ENCODE results near the gene SYTL3.

Gene SYTL3

DNA sequence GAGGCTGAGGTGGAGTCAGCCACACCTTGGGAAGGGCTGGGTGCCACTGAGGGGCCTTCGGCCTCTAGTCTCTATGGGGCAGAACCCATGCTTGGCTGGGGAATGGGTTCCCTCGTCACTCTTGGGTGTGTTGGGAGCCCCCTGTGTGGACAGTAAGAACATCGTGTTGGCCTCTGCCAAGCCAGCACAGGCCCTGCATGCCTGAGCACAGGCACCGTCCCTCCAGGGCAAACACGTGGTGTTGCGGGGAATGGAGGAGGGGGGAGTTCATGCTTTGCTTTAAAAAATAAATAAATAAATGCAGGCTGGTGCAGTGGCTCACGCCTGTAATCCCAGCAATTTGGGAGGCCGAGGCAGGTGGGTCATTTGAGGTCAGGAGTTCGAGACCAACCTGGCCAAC lies 106.3 kb downstream of the SYTL3 start:
- TF ChIP-seq, protein P1, sequence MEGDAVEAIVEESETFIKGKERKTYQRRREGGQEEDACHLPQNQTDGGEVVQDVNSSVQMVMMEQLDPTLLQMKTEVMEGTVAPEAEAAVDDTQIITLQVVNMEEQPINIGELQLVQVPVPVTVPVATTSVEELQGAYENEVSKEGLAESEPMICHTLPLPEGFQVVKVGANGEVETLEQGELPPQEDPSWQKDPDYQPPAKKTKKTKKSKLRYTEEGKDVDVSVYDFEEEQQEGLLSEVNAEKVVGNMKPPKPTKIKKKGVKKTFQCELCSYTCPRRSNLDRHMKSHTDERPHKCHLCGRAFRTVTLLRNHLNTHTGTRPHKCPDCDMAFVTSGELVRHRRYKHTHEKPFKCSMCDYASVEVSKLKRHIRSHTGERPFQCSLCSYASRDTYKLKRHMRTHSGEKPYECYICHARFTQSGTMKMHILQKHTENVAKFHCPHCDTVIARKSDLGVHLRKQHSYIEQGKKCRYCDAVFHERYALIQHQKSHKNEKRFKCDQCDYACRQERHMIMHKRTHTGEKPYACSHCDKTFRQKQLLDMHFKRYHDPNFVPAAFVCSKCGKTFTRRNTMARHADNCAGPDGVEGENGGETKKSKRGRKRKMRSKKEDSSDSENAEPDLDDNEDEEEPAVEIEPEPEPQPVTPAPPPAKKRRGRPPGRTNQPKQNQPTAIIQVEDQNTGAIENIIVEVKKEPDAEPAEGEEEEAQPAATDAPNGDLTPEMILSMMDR (IDR thresholded peaks at IDR 0.05), result no peak

DNA sequence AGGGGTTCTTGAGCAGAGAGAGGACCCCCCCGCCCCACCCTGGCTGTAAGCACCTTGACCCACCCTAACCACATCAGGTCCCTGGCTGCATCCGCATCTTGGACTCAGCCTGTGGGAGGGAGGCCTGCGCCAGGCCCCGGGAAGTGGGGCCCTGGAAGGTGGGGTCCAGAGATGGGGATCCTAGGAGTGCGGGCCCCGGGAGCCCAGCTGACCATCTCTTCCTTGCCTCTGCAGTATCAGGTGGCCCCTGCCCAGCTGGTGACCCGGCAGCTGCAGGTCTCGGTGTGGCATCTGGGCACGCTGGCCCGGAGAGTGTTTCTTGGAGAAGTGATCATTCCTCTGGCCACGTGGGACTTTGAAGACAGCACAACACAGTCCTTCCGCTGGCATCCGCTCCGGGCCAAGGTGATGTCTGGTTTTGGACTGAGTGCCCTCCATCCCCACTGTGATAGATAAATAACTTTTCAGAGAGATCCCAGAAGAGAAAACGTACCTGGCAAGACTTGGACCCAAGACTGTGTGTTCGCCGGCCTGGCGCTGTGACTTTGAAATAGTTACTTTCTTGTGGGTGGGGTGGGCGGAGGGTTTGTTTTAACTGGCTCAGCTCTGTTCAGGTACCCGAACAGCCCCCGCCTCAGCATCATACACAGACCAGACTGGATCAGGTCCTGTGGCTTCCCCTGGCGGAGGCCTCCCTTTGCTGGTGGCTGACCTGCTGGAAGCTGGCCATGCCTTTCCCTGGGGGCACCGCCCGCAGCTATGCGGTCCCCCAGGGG lies 107.3 kb downstream of the SYTL3 start:
- TF ChIP-seq, protein P1 (IDR thresholded peaks at IDR 0.05), result no peak

DNA sequence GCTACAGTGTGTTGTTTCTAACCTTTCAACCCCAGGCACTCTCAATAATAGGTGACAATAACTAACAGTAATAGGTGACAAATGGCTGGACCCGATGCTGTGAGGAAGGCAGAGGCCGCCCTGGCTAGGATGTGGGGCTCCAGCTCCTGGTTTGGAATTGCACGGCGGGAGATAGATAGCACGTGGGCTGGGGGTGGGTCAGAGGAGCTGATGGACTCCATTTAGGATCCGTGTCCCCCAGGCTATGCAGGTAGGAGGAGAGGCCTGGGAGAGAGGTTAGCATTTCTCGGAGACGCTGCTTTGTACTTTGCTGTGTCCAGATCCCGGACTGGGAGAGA lies 107.9 kb downstream of the SYTL3 start:
- TF ChIP-seq, protein P1 (IDR thresholded peaks at IDR 0.05), result no peak

GRCh38 chr6:158758451-158758860 lies 108.6 kb downstream of the SYTL3 start:
- TF ChIP-seq, protein P1 (IDR thresholded peaks at IDR 0.05), result no peak

GRCh38 chr6:158758941-158759479 lies 109.2 kb downstream of the SYTL3 start:
- TF ChIP-seq, protein P1 (IDR thresholded peaks at IDR 0.05), result no peak

GRCh38 chr6:158759966-158760617 lies 110.2 kb downstream of the SYTL3 start:
- TF ChIP-seq, protein P1 (IDR thresholded peaks at IDR 0.05), result no peak

DNA sequence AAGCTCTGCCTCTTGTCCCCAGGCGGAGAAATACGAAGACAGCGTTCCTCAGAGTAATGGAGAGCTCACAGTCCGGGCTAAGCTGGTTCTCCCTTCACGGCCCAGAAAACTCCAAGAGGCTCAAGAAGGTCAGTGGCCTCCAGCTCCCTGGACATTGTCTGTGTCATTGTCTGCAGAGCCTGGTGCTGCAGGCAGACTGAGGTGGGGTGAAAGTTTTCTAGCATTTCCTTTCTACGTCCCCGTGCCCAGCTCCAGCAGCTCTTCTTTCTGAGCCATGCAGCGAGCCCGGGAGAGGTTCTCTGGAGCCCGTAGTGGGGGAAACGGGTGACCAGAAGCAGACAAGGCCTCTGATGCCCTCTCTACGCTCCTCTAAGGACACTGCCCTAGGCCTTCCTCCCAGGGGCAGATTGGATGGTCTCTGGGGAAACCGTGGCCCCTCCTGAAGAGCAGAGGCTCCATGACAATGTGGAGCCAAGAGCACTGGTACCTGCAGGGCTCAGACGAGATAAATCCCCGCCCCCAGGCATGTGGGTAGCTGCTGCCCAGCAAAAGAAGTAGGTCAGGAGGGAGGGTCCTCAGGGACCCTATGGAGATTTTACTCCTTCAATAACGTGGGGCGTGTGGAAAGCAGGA lies 110.9 kb downstream of the SYTL3 start:
- TF ChIP-seq, protein P1 (IDR thresholded peaks at IDR 0.05), result no peak
